ENCODE measurements around the gene ADAMTS17.

ADAMTS17 gene

GRCh38 chr15:100152463-100152862 lies 189.3 kb downstream of the ADAMTS17 start:
- TF ChIP-seq CTCF (IDR thresholded peaks at IDR 0.05; ENCODE audit: extremely low read depth, missing control alignments) = no peak

GRCh38 chr15:100150906-100151305 lies 190.9 kb downstream of the ADAMTS17 start:
- no peak for DNase-seq (ENCODE audit: low spot score)
- TF ChIP-seq CTCF (IDR thresholded peaks at IDR 0.05; ENCODE audit: extremely low read depth, missing control alignments) = no peak

More at GRCh38 chr15:100152463-100152862, 189.3 kb downstream of the ADAMTS17 start:
- DNase-seq (ENCODE audit: low spot score) = no peak

GRCh38 chr15:100147828-100148227 lies 193.9 kb downstream of the ADAMTS17 start:
- TF ChIP-seq CTCF (IDR thresholded peaks at IDR 0.05; ENCODE audit: extremely low read depth, missing control alignments) = no peak
- DNase-seq (ENCODE audit: low spot score) = no peak

GRCh38 chr15:100143378-100143777 lies 198.4 kb downstream of the ADAMTS17 start:
- no peak for DNase-seq (ENCODE audit: low spot score)
- TF ChIP-seq CTCF (IDR thresholded peaks at IDR 0.05; ENCODE audit: extremely low read depth, missing control alignments) = no peak

- no peak for DNase-seq (ENCODE audit: low spot score)
- no peak for TF ChIP-seq CTCF (IDR thresholded peaks at IDR 0.05; ENCODE audit: extremely low read depth, missing control alignments)
Measured at GRCh38 chr15:100141311-100142001, 200.3 kb downstream of the ADAMTS17 start.

GRCh38 chr15:100140527-100141308 lies 201.1 kb downstream of the ADAMTS17 start:
- TF ChIP-seq CTCF (IDR thresholded peaks at IDR 0.05; ENCODE audit: extremely low read depth, missing control alignments) = no peak
- no peak for DNase-seq (ENCODE audit: low spot score)

GRCh38 chr15:100134586-100134985 lies 207.2 kb downstream of the ADAMTS17 start:
- TF ChIP-seq CTCF (IDR thresholded peaks at IDR 0.05; ENCODE audit: extremely low read depth, missing control alignments) = no peak
- no peak for DNase-seq (ENCODE audit: low spot score)
